Measurements from ENCODE around the gene MAP1A.
"Not testable (repeated sequence)": the region's sequence is repeated elsewhere in the genome, so short reads cannot be mapped to it uniquely, and the experiment has no call there.

The MAP1A gene

DNA sequence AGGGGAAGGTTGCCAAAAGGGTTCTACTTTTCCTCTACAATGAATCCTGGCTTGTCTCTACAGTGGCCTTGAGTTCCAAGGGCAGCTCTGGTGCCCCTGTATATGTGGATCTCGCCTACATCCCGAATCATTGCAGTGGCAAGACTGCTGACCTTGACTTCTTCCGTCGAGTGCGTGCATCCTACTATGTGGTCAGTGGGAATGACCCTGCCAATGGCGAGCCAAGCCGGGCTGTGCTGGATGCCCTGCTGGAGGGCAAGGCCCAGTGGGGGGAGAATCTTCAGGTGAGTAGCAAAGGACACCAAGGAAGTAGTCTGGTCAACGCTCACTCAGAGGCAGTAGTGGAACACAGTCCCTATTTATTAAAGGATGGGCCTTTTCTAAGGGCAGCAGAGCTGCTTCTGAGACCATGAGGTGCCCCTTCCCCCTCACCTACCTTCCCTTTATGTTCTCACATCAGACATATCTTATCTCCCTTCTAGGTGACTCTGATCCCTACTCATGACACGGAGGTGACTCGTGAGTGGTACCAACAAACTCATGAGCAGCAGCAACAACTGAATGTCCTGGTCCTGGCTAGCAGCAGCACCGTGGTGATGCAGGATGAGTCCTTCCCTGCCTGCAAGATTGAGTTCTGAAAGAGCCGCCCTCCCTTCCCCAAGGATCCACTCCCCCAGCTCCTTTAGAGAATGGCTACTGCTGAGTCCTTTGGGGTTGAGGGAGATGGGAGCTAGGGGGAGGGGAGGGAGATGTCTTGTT is 12.4 kb downstream of the MAP1A start:
- no peak for DNase-seq (ENCODE audit: low spot score)

DNA sequence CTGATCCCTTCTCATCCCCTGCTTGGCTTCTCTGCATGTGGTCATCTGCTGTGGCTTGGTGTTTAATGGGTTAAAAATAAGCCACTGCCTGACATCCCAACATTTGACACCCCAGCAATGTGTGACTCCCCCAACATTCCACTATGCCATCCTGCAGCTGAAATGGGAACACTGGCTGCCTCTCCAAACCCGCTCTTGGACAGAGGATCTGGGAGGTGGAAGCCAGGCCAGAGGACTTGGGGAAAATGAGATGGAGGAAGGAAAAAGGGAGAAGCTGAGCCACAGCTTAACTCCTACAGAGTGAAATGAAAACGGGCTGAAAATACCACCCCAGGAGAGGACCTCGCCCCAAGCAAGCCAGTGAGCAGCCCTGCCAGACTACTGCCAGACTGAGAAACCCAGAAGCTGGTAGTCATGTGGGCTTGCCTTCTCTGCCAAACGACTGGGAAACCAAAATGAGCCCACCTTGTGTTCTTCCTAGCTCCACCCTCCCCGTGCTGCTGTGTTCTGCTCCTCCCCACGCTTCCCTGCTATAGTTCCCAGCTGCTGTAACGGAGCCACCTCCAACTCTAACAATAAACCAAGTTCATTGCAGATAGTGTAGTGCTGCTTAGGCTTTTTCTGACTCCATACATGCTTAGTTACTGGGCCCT is 13.7 kb downstream of the MAP1A start:
- no peak for DNase-seq (ENCODE audit: low spot score)

DNA sequence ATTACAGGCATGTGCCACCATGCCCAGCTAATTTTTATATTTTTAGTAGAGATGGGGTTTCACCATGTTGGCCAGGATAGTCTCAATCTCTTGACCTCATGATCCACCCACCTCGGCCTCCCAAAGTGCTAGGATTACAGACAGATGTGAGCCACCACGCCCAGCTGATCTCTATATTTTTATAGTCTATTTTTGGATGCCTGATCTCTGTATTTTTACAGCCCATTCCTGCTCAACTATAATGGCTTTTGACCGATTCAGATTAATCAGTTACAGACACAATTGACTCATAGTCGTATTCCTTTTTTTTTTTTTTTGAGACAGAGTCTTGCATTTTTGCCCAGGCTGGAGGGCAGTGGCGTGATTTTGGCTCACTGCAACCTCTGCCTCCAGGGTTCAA is 15.4 kb downstream of the MAP1A start:
- DNase-seq (ENCODE audit: low spot score), result not testable (repeated sequence)

DNA sequence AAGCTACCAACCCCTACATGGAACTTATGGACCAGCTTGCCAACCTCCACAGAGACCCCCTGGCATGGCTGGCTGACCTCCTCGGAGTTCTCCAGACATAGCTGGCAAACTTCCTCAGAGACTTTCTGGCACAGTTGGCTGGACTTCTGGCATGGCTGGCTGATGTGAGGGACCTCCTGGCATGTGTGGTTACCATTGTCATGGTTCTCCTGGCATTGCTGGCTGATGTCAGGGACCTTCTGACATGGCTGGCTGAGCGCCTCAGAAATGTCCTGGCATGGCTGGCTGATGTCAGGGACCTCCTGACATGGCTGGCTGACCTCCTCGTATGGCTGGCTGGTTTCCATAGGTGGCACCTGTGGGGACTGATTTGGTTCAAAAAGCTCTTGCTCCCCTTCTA is 17.5 kb downstream of the MAP1A start:
- no peak for DNase-seq (ENCODE audit: low spot score)

DNA sequence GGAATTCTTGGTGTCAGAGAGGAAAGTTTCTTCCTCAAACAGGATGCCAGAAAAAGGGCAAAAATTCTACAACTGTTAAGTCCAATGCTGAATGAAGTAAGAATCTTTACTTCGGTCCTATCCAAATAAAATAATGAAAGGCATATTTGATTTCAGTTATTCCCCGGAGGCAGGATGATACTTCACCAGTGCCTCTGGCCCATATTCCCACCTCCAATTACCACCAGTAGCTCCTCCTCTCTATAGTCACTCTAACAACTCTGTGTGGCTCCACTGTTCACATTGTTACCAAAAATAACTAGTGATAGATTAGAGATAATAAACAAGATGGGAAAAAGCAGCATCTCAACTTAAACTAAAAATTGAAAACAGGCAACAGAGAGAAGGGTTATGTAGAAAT is 20.7 kb downstream of the MAP1A start:
- DNase-seq (ENCODE audit: low spot score), result no peak

DNA sequence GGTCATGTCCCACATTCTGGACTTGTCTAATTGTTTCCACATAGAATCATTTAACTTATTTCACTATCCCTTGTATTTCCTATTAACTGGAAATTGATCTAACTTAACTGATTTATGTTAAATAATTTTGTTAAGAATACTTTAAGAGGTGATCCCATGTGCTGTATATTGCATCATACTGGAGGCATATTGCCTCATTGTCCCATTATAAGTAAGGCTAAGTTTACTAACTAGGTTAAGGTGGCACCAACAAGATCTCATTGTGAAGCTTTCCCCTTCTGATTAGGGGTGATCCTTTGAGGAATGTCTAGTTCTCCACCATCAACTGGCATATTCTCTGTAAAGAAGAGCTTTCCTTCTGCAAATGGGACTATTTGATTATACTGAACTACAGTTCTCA is 24.4 kb downstream of the MAP1A start:
- no peak for DNase-seq (ENCODE audit: low spot score)

DNA sequence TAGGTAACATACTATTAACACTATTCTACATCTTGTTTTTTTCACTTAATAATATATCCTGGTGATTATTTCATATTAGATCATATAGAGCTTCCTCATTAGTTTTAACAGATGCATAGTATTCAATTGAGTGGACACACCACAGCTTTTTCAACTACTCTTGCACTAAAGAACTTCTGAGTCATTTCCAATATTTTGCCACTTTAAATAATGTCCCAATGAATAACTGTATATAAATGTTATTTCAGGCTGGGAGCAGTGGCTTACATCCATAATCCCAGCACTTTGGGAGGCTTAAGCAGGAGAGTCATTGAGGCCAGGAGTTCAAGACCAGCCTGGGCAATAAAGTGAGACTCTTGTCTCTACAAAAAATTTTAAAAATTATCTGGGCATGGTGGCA is 26.9 kb downstream of the MAP1A start:
- no peak for DNase-seq (ENCODE audit: low spot score)

DNA sequence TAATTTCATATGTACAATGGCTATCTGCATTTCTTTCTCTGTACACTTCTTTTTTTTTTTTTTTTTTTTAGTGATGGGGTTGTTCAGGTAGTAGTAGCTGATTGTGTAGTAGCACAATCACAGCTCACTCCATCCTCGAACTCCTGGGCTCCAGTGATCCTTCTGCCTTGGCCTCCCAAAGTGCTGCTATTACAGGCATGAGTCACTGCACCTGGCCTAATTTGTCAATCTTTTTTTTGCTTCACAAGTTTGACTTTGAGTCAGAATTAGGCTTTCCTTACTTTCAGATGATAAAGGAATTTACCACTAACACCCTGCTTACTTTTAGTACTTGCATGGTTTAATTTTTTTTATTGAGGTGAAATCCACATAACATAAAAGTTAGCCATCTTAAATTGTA is 28.0 kb downstream of the MAP1A start:
- no peak for DNase-seq (ENCODE audit: low spot score)

DNA sequence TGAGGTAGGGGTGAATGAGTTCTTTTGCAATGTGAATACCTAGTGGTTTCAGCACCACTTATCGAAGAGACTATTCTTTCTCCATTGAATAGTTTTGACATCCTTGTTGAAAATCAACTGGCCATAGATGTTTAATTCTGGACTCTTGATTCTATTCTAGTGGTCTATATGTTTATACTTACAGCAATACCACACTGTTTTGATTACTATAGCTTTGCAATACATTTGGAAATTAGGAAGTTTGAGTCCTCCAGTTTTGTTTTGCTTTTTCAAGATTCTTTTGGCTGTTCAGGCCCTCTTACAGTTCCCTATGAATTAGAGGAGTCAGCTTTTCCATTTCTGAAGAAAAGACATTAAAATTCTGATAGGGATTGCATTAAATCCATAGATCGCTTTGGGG is 30.1 kb downstream of the MAP1A start:
- DNase-seq (ENCODE audit: low spot score), result no peak

DNA sequence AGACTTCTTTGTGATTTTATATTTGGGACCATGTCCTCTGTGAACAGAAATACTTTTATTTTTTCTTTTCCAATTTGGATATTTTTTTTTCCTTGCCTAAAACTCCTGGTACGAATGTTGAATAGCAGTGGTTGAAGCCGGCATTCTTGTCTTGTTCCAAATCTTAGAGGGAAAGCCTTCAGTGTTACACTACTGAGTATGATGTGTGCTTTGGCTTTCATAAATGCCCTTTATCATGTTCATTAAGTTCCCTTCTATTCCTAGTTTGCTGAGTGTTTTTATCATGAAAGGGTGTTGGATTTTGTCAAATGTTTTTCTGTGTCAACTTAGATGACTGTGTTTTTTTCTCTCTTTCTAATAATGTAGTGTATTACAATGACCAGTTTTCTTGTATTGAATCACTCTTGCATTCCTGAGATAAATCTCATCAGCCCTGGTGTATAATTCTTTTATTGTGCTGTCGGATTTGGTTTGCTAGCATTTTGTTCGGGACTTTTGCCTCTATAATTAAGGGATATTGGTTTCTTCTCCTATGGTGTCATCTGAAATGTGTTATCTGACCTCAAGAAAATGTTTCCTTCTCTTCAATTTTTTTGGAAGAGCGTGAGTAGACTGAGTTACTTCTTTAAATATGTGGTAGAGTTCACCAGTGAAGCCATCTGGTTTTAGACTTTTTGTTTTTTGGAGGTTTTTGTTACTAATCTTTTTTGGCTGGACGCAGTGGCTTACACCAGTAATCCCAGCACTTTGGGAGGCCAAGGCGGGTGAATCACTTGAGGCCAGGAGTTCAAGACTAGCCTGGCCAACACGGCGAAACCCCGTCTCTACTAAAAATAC is 33.3 kb downstream of the MAP1A start:
- no peak for DNase-seq (ENCODE audit: low spot score)

DNA sequence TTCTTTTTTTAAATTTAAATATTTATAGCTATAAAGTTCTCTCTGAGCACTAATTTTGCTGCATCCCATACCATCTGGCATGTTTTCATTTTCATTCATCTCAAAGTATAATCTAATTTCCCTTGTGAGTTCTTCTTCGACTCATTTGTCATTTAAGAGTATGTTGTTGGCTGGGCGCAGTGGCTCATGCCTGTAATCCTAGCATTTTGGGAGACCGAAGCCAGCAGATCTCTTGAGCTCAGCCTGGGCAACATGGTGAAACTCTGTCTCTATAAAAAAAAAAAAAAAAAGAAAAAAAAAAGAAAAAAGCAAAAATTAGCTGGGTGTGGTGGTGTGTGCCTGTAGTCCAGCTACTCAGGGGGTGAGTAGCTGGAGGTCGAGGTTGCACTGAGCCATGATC is 34.8 kb downstream of the MAP1A start:
- DNase-seq (ENCODE audit: low spot score), result no peak

DNA sequence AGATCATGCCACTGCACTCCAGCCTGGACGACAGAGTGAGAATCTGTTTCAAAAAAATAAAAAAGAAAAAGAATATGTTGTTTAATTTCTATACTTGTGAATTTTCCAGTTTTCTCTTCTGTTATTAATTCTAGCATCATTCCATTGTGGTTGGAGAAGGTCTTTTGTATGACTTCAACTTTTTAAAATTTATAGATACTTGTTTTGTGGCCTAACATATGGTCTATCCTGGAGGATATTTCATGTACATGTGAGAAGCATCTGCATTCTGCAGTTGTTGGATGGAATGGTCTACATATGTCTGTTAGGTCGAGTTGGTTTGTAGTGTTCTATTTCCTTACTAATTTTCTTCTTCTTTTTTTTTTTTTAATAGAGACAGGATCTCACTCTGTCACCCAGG is 35.6 kb downstream of the MAP1A start:
- DNase-seq (ENCODE audit: low spot score), result no peak

DNA sequence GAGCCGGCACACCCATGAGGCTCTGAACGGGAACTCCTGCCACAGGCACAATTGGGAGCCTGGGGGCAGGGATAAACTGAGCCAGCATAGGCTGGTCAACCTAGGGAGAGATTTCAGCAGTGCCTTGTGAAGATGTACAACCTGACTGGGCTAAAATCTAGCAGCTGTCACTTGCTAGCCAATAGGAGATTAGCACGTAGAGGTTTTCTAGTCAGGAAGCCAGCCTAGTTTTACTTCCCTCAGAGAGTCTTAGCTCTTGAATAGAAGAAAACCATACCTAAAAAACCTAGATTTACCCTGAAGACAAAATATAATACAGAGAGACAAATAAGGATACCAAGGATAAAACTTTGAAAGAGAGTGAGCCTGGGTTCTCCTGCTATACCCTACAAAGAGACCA is 45.3 kb downstream of the MAP1A start:
- not testable (repeated sequence) for DNase-seq (ENCODE audit: low spot score)

DNA sequence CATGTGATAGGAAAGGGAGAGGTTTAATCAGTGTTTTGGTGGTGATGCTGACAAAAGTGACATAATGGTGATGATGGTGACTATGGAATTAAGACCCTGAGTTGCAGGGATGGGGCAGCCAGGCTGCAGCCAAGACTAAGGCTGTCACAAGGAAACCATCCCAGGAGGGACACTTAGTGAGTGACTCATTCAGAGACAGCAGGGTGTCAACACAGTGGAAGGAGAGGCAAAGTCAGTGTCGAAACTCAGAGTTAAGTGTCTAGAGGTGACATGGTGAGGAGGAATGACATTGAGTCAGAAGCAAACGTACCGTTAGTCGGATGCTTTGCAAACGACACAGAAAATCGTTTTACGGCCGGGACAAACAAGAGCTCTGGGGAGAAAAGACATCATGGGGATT is 46.4 kb downstream of the MAP1A start:
- DNase-seq (ENCODE audit: low spot score), result not testable (repeated sequence)

DNA sequence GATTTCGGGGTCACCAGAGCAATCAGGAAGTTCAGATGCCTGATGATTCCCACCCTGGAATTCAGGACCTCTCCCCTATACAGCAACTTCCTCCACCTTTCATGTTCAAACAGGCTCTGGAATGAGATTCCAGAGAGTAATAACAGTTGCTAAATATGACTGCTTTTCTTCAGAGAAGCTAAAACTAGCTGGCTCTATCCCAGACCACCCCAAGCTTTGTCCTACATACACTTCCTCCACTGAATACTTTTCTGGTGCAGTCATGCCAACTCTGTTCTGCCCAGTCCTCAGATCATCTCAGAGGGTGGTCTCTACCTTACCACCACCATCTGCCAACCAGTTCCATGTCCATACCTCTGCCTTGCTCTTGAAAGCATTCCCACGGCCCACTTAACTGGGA is 49.2 kb downstream of the MAP1A start:
- not testable (repeated sequence) for DNase-seq (ENCODE audit: low spot score)

DNA sequence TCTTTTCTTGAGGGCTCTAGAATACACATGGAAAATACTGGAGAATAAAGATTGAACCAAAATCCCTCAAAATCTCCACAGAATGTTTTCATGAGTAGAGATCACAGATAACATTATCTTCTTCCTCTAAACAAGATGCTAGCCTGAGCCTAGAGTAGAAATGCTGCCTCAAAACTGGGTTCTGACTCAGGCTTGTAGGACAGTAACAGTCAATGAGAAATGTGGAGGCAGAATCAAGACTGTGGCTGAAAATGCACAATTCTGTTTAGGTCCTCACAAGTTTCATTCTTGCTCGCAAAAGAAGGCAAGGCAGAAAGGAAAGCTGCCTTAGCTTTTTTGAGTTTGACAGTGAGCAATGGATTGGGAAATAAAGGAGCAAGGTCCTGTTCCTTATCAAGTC is 57.2 kb downstream of the MAP1A start:
- not testable (repeated sequence) for DNase-seq (ENCODE audit: low spot score)

Measured in pons (tissue), 1 donor.